Effector memory CD8-positive, alpha-beta T cell (primary cell): ENCODE measurements around the gene SCNN1A.

Experiments used
- ATAC-seq: fragments of 150-1000 bp; cut with Tn5 transposase; replicated peaks from 2 replicates; pipeline ENCODE4 v1.10.0; 2021; ENCODE audit warnings: mild to moderate bottlenecking, moderate library complexity
- DNase-seq, 3 experiments: peaks; one replicate each; pipeline ENCODE4 v3.0.0; 2021
- H3K27ac Mint-ChIP-seq, 2 donors: one replicate each; pipeline ENCODE4 v1.8.0; 2022; ENCODE audit warnings: mild to moderate bottlenecking in 2 of 2, mixed read lengths in 2 of 2, moderate library complexity in 2 of 2
- H3K27me3 Mint-ChIP-seq, 2 donors: one replicate each; pipeline ENCODE4 v1.8.0; 2022; ENCODE audit warnings: mixed read lengths in 2 of 2
- H3K36me3 Mint-ChIP-seq: one replicate; pipeline ENCODE4 v1.8.0; 2022; ENCODE audit warnings: mild to moderate bottlenecking, moderate library complexity, mixed read lengths; ENCODE audit not compliant: insufficient read depth
- H3K4me1 Mint-ChIP-seq, 2 donors: one replicate each; pipeline ENCODE4 v1.8.0; 2022; ENCODE audit warnings: low read depth in 2 of 2, mixed read lengths in 2 of 2
- H3K4me3 Mint-ChIP-seq, 2 donors: one replicate each; pipeline ENCODE4 v1.8.0; 2022; ENCODE audit warnings: mild to moderate bottlenecking in 2 of 2, mixed read lengths in 2 of 2, moderate library complexity in 2 of 2
- H3K9me3 Mint-ChIP-seq, 2 donors: one replicate each; pipeline ENCODE4 v1.8.0; 2022; ENCODE audit warnings: mixed read lengths in 2 of 2

The SCNN1A gene

DNA sequence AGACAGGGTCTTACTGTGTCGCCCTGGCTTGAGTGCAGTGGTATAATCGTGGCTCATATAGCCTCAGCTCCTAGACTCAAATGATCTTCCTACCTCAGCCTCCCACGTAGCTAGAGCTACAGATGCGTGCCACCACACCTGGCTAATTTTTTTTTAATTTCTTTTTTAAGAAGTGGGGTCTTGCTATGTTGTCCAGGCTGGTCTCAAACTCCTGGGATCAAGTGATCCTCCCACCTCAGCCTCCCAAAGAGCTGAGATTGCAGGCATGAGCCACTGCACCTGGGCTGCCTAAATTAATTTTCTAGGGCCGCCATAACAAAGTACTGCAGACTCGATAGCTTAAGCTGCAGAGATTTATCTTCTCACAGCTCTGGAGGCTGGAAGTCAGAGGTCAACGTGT lies 17.7 kb upstream of the SCNN1A start:
- DNase-seq (no peak), ATAC-seq (no peak)
- H3K9me3 Mint-ChIP-seq: no peaks in the 10 kb centered on the region
- no peak overlapping the region for H3K27ac Mint-ChIP-seq
- H3K27me3 Mint-ChIP-seq: peaks cover 0 to 8% of the 10 kb centered on the region in 2 donors
- no peaks in the 10 kb centered on the region for H3K36me3 Mint-ChIP-seq
- H3K4me1 Mint-ChIP-seq: no peaks in the 10 kb centered on the region
- H3K4me3 Mint-ChIP-seq: no peak overlapping the region

DNA sequence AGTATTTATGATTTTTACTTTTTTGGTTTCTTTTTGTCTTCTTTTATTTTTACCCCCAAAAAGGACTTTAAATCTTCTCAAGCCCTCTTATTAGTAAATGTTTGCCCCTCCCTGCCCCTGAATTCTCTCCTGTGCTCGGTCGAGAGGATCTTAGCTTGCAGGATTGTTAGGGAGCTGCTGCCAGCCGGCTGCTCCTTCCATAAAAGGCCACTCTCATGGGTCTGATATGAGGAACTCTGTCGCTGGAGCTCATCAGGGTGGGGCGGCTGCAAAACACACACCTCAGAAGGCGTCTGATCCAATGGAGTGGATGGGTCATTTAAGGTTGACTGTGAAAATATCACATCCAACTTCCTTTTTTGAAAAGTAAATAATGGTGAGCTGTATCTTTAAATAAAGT lies 17.1 kb upstream of the SCNN1A start:
- Mint-ChIP-seq H3K36me3 (no peaks in the 10 kb centered on the region), H3K4me1 (no peaks in the 10 kb centered on the region), H3K9me3 (no peaks in the 10 kb centered on the region), H3K4me3 (no peak overlapping the region), H3K27me3 (peaks cover 0 to 13% of the 10 kb centered on the region in 2 donors), H3K27ac (no peak overlapping the region)
- ATAC-seq (no peak), DNase-seq (no peak)

DNA sequence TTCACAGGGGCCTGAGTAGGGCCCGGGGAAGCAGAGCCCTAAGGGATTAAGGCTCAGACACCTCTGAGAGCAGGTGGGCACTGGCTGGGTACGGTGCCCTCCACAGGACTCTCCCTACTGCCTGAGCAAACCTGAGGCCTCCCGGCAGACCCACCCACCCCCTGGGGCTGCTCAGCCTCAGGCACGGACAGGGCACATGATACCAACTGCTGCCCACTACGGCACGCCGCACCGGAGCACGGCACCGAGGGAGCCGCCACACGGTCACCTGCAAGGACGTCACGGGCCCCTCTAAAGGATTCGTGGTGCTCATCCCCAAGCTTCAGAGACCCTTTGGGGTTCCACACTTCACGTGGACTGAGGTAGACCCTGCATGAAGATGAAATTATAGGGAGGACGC lies 15.7 kb upstream of the SCNN1A start:
- ATAC-seq (no peak), DNase-seq (no peak)
- no peak overlapping the region for H3K4me3 Mint-ChIP-seq
- no peak overlapping the region for H3K27ac Mint-ChIP-seq
- no peaks in the 10 kb centered on the region for H3K36me3 Mint-ChIP-seq
- H3K4me1 Mint-ChIP-seq: no peaks in the 10 kb centered on the region
- H3K27me3 Mint-ChIP-seq: peaks cover 0 to 14% of the 10 kb centered on the region in 2 donors
- no peaks in the 10 kb centered on the region for H3K9me3 Mint-ChIP-seq

DNA sequence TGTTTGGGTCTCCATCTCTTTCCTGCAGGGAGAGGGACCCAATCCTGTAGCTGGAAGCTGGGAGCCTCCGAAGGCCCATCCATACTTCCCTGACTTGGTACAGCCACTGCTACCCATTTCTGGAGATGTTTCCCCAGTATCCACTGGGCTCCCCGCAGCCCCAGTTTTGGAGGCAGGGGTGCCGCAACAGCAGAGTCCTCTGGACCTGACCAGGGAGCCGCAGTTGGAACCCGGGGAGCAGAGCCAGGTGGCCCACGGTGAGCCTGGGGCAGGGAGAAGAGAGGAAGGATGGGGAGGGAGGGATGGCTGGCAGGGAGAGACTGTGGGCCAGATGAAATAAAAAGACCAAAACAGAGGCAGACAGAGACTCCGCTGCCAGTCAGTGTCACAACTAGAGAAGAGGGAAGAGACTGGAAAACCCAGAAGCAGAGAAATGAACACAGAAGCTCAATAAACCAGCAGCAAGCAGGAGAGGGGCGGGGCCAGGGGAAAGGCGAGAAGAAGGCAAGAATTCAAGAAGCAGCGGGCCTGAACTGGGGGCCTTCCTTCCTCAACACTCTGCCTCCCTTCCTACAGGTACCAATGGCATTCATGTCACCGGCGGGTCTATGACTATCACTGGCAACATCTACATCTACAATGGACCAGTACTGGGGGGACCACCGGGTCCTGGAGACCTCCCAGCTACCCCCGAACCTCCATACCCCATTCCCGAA lies 14.9 kb upstream of the SCNN1A start:
- Mint-ChIP-seq H3K27me3 (peaks cover 0 to 15% of the 10 kb centered on the region in 2 donors), H3K27ac (no peak overlapping the region), H3K4me3 (no peak overlapping the region), H3K4me1 (no peaks in the 10 kb centered on the region), H3K9me3 (no peaks in the 10 kb centered on the region), H3K36me3 (no peaks in the 10 kb centered on the region)
- DNase-seq (no peak), ATAC-seq (no peak)

DNA sequence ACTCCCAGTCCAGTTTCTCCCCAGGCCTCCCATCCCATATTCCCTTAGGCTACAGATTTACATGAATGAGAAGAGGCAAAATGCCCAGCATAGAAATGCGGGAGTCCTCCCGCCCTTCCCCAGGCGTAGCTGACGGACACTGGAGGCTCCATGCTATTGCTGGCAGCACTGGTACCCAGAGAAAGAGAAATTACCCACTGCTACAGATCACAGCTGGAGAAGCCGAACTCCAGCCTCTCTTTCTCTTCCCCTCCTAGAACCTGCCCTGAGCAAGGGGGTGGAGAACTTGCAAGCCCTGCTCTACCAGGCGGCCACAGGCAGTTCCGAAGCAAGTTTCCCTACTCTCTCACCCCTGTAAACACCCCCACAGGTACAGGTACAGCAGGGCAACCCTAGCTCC lies 12.2 kb upstream of the SCNN1A start:
- no peak overlapping the region for H3K4me3 Mint-ChIP-seq
- H3K27ac Mint-ChIP-seq: peak overlapping the region in 1 of 2 donors; percentile 18
- DNase-seq (no peak), ATAC-seq (no peak)
- H3K36me3 Mint-ChIP-seq: no peaks in the 10 kb centered on the region
- peaks cover 0 to 7% of the 10 kb centered on the region in 2 donors for H3K4me1 Mint-ChIP-seq
- H3K27me3 Mint-ChIP-seq: peaks cover 15 to 36% of the 10 kb centered on the region in 2 donors
- no peaks in the 10 kb centered on the region for H3K9me3 Mint-ChIP-seq

DNA sequence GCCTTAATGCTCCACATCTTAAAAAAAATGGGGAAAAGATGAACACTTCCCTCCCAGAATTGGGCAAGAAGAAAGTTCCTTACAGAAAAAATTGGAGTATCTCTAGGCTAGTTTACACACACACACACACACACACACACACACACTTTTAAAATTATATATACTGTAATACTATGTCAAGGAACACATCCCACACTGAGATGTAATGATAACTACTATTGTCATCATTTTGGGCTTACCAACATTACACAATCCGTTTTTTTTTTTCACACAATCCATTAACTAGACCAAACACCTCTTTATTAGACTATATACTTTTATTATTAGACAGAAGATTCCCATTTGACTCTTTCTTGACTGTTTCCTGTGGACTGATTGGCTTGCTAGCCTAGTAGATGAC lies 11.1 kb upstream of the SCNN1A start:
- DNase-seq: no peak
- H3K9me3 Mint-ChIP-seq: no peaks in the 10 kb centered on the region
- peaks cover 24 to 47% of the 10 kb centered on the region in 2 donors for H3K27me3 Mint-ChIP-seq
- no peak overlapping the region for H3K27ac Mint-ChIP-seq
- H3K4me1 Mint-ChIP-seq: peaks cover 0 to 8% of the 10 kb centered on the region in 2 donors
- H3K4me3 Mint-ChIP-seq: no peak overlapping the region
- no peaks in the 10 kb centered on the region for H3K36me3 Mint-ChIP-seq
- no peak for ATAC-seq

- H3K27ac Mint-ChIP-seq: no peak overlapping the region
- no peaks in the 10 kb centered on the region for H3K9me3 Mint-ChIP-seq
- H3K4me1 Mint-ChIP-seq: peaks cover 0 to 8% of the 10 kb centered on the region in 2 donors
- DNase-seq (no peak), ATAC-seq (no peak)
- no peak overlapping the region for H3K4me3 Mint-ChIP-seq
- peaks cover 29 to 51% of the 10 kb centered on the region in 2 donors for H3K27me3 Mint-ChIP-seq
- H3K36me3 Mint-ChIP-seq: no peaks in the 10 kb centered on the region
Observed at GRCh38 chr12:6386038-6386437, 10.7 kb upstream of the SCNN1A start.

DNA sequence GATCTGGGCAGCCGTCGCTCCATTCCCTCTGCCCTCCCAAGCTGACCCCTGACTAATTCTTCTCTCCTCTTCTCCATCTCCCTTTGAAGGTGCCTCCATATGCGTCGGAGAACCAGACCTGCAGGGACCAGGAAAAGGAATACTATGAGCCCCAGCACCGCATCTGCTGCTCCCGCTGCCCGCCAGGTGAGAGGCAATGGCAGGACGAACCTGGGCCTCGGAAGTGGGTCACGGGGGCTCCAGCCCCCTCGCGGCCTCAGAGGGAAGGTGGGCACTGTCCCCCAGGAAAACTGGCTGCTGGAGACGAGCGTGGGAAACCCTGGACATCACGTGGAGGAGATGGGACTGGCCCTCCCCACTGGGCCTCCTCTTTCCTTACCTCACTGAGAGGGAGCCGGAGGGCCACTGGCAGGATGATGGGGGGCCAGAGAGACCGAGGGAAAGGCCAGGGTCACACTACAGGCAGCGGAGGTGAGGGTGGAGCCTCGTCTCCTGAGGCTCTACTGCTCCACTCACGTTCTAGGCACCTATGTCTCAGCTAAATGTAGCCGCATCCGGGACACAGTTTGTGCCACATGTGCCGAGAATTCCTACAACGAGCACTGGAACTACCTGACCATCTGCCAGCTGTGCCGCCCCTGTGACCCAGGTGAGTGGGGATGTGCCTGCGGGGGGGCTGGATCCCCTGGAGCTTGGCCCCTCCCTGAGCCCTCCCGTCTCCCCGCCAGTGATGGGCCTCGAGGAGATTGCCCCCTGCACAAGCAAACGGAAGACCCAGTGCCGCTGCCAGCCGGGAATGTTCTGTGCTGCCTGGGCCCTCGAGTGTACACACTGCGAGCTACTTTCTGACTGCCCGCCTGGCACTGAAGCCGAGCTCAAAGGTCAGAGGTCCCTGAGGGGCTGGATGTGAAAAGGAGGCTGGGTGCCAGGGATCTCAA lies 9.4 kb upstream of the SCNN1A start:
- Mint-ChIP-seq H3K9me3 (no peaks in the 10 kb centered on the region), H3K4me1 (peaks cover 0 to 8% of the 10 kb centered on the region in 2 donors), H3K27me3 (peaks cover 33 to 62% of the 10 kb centered on the region in 2 donors), H3K36me3 (no peaks in the 10 kb centered on the region), H3K27ac (no peak overlapping the region), H3K4me3 (peak overlapping the region in 1 of 2 donors; percentile 41)
- DNase-seq (no peak), ATAC-seq (no peak)

GRCh38 chr12:6383572-6384498 lies 8.5 kb upstream of the SCNN1A start, which contains the start of gene LTBR:
LTBR (plus strand) TSS chr12:6384162; CDS start chr12:6384359, 197 bp downstream.
- Mint-ChIP-seq H3K4me1 (peaks cover 0 to 8% of the 10 kb centered on the region in 2 donors), H3K27ac (no peak within 1 kb of the TSS), H3K4me3 (peak within 1 kb of the TSS in 1 of 2 donors; percentile 41), H3K36me3 (no peaks in the 10 kb centered on the region), H3K27me3 (peaks cover 33 to 62% of the 10 kb centered on the region in 2 donors), H3K9me3 (no peaks in the 10 kb centered on the region)
- DNase-seq: no peak
- ATAC-seq: no peak

- Mint-ChIP-seq H3K36me3 (no peaks in the 10 kb centered on the region), H3K27me3 (peaks cover 33 to 54% of the 10 kb centered on the region in 2 donors), H3K4me1 (peaks cover 0 to 8% of the 10 kb centered on the region in 2 donors), H3K4me3 (peak overlapping the region in 1 of 2 donors; percentile 15), H3K9me3 (no peaks in the 10 kb centered on the region), H3K27ac (no peak overlapping the region)
- no peak for ATAC-seq
- DNase-seq: no peak
Observed at GRCh38 chr12:6382982-6383381, 7.6 kb upstream of the SCNN1A start.

DNA sequence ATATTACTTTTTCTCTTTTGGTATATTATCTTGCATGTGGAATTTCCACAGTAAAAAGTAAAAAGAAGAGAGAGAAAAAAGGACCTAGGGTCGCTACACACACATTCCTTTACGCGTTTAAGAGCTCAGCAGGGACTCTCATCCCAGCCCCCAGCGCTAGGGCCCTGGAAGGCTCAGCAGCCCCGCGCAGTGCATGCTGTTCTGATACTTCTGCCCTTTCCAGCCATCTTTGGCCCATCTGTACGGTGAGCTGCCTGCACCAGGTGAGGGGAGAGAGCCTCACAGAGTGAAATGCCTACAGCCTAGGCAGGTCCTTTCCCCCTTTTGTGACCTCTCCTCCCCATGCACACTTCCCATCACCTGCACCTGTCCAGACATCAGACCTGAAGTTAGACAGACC lies 7.0 kb upstream of the SCNN1A start:
- Mint-ChIP-seq H3K9me3 (no peaks in the 10 kb centered on the region), H3K27ac (no peak overlapping the region), H3K4me1 (peaks cover 0 to 11% of the 10 kb centered on the region in 2 donors), H3K27me3 (peaks cover 33 to 48% of the 10 kb centered on the region in 2 donors), H3K36me3 (no peaks in the 10 kb centered on the region), H3K4me3 (no peak overlapping the region)
- DNase-seq: no peak
- no peak for ATAC-seq

- peaks cover 11 to 26% of the 10 kb centered on the region in 2 donors for H3K4me1 Mint-ChIP-seq
- peaks cover 40 to 48% of the 10 kb centered on the region in 2 donors for H3K27me3 Mint-ChIP-seq
- no peaks in the 10 kb centered on the region for H3K36me3 Mint-ChIP-seq
- ATAC-seq (no peak), DNase-seq (no peak)
- no peaks in the 10 kb centered on the region for H3K9me3 Mint-ChIP-seq
- H3K27ac Mint-ChIP-seq: no peak overlapping the region
- no peak overlapping the region for H3K4me3 Mint-ChIP-seq
Observed at GRCh38 chr12:6380141-6381121, 5.1 kb upstream of the SCNN1A start.
